HG03571 (cell line): Measurements from ENCODE around the gene SDHB.

Source experiments
- ATAC-seq: cut with Tn5 transposase; IDR thresholded peaks from one replicate; pipeline ENCODE4 v1.9.1; 2021; ENCODE audit not compliant: unreplicated experiment

SDHB gene

GRCh38 chr1:16988210-16988609, 65.6 kb downstream of the SDHB start:
- ATAC-seq, result no peak

GRCh38 chr1:16986962-16987361, 66.9 kb downstream of the SDHB start:
- ATAC-seq, result no peak

DNA sequence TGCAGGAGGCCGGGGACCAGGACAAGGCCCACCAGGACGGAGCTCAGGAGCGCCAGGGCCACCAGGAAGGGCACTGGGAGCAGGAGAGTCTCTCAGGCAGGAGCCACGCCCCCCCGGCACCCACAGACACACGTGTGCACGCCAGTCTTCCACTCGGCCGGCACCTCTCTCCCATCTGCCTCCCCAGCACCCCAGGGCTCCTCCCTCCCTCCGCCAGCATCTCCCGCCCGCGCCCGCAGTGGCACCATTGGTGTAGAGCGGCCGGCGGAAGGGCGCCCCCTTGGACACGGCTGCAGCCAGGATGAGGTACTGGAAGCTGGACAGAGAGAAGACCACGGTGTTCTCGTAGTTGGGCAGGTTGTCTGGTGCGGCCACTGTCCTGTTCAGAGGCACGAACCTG, 67.3 kb downstream of the SDHB start:
- no peak for ATAC-seq

GRCh38 chr1:16986113-16986512, 67.7 kb downstream of the SDHB start:
- no peak for ATAC-seq

DNA sequence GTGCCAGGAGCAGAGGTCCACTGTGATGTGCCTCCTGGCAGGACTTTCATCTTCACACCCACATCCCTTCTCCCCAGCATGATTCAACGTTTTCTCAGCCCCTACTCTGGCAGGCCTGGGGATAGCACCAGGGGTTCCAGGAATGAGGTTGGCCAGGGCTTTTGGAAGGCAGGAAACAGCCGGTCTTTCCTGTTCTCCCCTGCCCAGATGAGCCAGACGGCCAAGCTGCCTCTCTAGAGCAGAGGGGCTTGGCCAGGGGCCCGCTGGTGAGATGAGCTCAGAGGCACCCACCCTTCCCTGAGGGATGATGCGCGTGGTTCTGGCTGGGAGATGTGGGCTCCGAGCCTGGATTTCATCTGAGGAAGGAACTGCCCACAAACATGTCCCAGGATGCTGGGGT, 69.1 kb downstream of the SDHB start:
- ATAC-seq, result no peak

DNA sequence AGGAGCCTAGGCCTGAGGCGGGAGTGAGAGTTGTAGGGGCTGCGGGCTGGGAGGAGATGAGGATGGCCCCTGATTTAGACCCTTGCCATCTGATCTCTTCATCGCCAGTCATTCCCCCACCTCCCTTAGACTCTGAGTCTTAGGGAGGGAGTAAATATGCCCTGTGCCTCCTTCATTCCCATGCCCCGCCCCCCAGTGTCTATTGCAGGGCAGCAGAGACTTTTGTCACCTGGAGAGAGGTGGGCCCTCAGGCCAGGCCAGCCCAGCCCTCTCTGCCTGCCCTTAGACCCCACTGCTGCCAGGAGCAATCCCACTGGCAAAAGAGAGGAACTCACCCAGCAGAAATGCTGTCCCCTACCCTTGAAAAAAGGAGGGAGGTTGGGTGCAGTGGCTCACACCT, 70.2 kb downstream of the SDHB start:
- ATAC-seq, result no peak

- no peak for ATAC-seq
Measured at GRCh38 chr1:16982902-16983301, 70.9 kb downstream of the SDHB start.

GRCh38 chr1:16981269-16981849, 72.5 kb downstream of the SDHB start:
- ATAC-seq, result no peak

GRCh38 chr1:16980473-16981268, 73.2 kb downstream of the SDHB start, which contains the start of gene MFAP2:
TSS of gene MFAP2 (minus strand) at chr1:16980620. CDS start at chr1:16978273, 2,347 bp downstream.
- no peak for ATAC-seq

DNA sequence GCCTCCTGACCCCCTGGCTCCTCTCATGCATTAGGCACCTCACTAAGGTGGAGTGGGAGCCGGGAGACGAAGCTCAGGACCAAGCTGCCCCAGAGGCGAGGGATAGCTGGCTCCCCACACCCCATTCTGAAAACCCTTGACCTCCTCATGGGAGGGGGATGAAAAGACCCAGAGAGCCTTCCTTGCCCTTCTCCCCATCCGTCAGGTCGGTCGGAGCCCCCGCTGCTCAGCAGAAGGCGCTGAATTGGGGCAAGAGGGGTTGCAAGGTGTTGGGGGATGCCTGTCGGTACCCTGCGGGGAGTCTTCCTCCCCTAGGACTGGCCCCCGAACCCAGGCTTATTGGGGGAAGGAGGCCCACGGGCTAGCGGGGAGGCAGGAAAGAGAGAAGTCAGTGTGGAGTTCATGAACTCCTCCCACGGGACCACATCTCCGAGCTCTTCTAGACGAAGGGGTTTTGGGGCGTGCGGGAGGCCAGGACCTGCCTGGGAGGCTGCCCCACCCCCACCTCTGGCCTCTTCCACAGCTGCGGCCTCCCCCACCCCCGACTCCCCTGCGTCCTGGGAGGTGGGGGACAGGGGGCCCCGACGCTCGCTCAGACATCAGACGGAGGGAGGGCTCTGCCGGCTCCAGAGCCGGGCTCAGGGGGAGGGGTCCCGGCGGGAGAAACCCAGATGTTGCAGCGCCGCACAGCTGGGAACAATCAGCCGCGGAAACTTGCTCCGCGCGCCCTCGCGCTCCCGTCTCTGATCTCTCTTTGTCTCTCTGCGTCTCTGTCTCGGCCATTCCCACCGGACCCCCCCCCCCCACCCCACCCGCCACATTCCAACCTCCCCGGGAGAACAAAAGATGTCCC, 74.1 kb downstream of the SDHB start:
- ATAC-seq, result no peak

- ATAC-seq, result no peak
Measured at GRCh38 chr1:16978567-16979474, 75.0 kb downstream of the SDHB start.

GRCh38 chr1:16978139-16978538, 75.7 kb downstream of the SDHB start:
- no peak for ATAC-seq

DNA sequence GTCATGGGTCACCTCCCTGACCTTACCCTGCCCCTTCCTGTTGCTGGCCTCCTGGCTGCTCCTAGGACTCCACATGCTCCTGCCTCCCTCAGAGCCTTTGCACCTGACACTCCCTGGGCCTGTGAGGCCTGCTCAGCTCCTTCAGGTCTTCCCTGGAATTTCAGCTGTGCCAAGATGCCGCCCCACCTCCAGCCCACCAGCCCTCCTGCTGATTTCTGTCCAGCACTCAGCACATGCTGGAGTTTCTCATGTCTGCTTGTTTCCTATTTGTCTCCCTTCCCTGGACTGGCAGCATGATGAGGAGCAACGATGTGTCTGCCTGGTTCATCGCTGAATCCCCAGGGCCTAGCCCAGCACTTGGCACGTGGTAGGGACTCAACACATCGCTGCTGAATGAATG, 76.5 kb downstream of the SDHB start:
- no peak for ATAC-seq

DNA sequence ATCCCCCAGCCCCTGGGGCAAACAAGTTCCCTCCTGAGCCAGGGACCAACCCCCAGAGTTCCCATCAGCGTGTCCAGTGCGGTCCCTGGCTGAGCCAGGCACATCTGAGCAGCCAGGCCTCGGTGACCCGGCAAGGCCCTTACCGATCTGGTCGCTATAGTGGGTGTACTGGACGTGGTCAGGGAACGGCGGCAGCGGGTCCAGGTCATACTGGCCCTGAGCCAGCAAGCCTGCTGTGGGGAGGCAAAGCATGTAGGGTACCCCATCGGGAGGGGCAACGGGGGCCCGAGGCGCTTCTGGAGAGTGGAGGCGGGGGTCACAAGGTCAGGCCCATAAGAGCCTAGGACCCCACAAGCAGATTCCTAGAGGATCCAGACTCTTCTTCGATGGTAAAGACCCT, 76.9 kb downstream of the SDHB start:
- no peak for ATAC-seq

GRCh38 chr1:16975838-16976237, 78.0 kb downstream of the SDHB start:
- ATAC-seq, result no peak

DNA sequence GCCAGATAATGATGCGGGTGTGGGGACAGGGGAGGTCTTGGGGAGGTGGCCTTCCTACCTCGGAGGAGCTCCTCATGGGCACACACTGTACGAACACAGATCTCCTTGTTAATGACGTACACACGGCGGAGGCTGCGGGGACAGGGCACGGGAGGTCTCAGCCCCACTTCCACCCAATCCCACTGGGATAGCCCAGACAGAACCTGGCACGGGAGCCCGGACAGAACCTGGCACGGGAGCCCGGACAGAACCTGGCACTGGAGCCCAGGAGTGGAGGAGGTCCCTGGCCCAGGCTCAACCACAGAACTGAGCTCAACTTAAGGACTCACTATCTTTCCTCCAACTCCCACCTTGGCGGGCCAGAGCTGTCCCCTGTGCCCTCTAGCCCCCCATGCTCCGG, 78.6 kb downstream of the SDHB start:
- ATAC-seq, result no peak

GRCh38 chr1:16973215-16973614, 80.6 kb downstream of the SDHB start:
- ATAC-seq, result no peak

- ATAC-seq, result no peak
Measured at GRCh38 chr1:16972189-16972895, 81.5 kb downstream of the SDHB start.

DNA sequence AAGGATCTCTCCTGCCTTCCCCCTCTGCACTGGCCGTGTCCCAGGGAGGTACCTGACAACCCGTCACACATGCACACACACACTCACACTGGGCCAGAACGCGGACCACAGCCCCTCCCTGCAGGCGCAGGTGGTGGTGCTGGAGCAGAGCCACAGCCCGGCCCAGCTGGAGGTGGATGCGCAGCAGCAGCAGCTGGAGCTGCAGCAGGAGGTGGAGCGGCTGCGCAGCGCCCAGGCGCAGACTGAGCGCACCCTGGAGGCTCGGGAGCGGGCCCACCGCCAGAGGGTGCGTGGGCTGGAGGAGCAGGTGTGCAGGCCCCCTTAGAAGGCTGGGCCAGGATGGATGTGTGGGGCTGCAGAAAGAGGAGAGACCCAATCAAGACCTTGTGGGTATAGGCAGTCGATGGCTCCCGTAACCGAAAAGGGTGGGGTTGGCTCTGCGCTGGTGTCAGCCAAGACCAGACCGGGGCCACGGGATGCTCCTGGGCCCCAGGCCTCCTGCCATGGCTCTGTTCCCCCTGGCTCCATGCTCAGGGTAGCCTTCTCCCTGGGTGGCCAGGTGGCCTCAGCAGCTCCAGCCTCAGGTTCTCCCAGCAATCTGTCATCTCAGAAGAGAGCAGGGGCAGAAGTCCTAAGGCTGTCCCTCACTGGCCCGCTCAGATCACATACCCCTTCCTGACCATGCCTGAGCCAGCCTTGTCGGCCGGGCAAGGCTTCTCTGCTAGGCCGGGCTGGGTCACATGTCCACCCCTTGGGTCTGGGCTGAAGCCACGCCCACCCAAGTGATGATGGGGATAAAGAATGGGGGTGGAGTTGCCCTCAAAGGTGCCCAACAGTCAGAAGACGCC, 82.3 kb downstream of the SDHB start:
- no peak for ATAC-seq
